ENCODE results near the gene SUPT3H. TPM values are rescaled to one million over a fixed set of nuclear protein-coding genes. Genes with fewer than 3 reads are reported as not detected.

Gene SUPT3H
- total RNA-seq, 1 experiment from 2014 or later = 1.9 TPM

DNA sequence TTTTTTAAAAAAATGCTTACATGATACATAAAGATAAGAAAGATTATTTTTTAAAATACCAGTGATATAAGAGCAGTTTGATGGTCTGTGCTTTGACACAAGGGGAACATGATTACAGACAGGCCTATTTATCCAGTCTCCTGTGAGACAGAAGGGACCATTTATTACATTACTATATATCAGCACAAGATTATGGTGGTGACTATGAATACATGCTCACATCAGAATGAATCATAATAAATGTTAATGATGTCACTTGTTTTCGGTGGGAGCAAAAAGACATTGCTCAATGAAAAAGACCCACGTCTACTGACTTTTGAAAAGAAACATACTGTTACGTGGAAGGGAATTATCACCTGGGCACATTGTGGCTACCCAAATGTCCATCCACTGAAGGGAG, 535.1 kb downstream of the SUPT3H start:
- no peak for DNase-seq (ENCODE audit: low spot score)

DNA sequence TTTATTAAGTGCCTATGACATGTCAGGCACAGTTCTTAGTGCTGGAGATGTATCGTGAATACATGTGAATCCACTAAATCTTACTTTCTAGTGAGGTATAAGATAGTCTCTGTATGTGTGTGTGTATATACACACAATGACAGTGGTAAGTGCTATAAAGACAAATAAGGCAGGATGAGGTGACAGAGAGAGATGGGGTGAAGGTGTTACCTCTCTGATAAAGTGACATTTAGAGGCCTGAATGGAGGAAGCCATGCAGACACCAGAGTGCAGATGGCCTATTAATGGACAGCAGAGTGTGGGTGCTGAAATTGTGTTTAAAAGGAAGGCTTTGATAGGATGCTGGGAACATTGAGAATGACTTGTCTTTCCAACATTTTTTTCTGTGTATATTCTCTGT, 535.9 kb downstream of the SUPT3H start:
- no peak for DNase-seq (ENCODE audit: low spot score)

DNA sequence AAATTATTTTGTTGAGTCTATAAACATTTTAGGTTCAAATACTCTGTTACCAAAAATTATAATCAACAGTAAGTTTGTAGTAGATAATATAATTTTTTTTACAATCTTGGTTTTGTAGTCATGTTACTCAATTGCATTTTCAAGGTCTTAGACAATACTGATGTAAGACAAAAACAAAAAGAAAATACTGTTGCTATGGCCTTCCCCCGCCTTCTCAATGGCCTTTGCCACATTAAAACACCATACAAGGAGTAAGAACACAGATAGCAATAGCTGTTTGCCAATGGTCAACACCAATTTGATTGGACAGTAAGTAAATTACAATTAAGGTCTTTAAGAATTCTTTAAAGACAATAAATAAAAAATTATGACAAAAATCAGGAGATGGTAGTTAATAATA, 540.0 kb downstream of the SUPT3H start:
- DNase-seq (ENCODE audit: low spot score) = no peak

DNA sequence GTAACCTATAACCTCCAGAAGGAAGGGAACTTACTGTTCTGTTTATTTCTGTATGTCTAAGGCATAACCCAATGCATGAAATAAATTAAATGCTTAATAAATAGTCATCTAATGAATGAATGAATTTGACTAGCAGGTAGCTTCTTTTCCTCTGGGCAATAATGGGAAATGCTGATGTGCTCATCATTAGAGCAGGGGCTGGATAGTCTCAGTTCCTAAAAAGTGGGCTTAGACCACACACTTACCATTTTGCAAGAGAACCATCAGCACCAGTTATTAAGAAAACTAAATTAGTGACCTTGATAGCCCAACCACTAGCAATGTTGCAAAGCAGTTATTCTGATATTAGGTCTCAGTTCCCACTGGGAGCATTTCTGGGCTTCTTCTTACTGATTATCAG, 540.5 kb downstream of the SUPT3H start:
- no peak for DNase-seq (ENCODE audit: low spot score)

DNA sequence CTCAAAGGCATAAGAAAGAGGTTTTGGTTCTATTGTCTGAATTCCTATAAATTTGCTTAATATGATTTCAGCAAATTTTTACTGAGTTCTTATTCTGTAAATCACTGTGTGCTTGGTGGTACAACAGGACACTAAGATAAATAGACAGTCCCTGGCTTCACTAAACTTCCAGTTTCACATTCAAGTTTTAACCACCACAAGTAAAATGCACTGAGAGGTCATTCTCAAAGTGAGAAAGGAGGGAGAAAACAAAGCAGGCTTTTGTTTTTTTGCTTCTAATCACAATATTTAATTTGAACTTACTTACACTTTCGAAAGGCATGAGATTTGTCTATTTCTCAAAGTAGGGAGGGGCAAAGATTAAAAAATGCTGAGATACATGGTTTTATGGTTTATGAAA, 544.5 kb downstream of the SUPT3H start:
- no peak for DNase-seq (ENCODE audit: low spot score)

DNA sequence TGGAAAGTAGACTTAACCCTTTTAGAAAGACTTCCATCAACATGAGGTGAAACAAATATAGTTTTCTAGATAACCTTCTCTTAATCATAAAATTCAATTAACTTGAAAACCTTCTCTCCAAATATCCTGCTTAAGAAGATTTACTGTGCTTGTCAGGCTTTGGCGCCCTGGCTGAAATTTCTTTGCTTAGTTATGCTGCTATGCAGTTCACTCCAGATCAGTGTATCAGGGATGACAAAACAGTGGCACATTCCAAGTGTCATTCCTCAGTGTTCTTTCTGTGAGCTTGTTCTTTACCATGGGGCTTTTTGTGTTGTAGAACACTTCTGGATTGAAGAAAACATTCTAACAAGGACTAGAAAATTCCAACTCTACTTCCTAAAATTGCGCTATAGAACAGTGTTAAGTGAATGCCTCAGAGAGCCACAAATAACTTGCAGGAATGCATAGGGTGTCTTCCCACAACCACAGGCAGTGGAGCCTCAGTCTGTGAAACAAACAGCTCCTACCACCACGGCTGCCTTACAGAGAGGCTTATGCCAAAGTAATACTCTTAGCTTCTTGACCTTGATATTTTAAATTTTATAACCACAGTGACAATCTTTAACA, 546.6 kb downstream of the SUPT3H start:
- no peak for DNase-seq (ENCODE audit: low spot score)

DNA sequence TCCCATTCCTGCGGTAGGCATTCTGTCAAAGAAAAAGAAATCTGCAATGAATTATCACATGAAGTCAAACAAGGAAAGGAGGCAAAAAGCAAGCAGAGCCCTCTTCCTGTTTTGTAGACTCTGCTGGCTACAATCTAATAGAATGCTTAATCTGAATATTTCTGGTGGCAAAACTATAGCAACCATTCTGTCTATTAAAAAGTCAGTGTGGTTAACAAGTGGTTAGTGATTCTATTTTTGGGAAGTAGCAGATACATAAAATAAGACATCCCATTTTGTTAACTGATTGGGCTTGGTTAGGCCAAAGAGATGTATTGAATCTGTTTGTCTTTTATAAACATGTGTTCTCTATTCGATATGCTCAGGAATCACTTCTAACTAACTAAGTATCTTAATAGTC, 547.9 kb downstream of the SUPT3H start:
- DNase-seq (ENCODE audit: low spot score) = no peak

DNA sequence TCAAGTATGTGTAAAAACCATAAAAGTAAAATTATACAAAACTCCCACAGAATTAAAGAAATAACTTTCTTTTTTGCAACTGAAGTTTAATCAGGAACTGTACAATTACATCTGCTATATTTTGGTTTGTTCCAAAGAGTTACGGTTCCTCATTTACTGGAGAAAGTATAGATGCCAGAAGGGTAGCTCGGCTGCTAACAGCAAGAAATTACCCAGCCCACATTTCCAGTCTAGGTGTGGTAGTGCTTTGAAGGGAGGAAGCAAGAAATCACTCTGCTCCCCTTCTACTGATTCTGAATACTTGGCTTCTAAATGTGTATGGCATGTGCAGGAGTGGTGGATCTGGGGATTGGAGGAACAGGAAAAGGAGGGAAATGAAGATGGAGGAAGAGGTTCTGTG, 549.0 kb downstream of the SUPT3H start:
- DNase-seq (ENCODE audit: low spot score) = no peak

DNA sequence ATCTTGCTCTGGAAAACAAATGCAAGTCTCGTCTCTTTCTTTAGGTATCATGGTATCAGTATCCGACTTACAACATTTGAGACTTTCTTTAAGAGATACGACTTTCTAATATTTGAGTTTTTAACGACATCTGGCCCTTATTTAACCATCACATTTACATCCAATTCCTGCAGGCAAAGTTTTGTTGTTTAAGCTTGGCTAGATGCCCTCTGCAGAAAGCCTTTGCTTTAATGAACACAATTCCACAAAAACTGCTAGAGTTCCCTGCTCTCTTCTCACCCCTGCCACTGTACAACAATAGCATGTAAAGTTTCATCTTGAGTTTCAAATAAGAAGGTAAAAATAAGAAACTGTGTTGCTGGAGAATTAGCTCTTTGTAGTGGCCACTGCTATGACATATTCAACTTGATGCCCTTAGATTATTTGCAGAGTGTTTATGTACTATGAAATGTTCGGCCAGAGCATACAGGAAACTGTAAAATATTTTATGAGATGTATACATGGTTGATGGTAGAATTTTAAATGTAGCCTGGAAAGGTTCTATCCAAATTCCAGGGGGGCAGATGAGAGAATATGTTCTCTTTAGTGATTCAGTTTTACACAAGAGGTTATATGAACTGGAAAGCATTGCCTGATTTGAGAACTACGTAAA, 551.6 kb downstream of the SUPT3H start:
- no peak for DNase-seq (ENCODE audit: low spot score)

DNA sequence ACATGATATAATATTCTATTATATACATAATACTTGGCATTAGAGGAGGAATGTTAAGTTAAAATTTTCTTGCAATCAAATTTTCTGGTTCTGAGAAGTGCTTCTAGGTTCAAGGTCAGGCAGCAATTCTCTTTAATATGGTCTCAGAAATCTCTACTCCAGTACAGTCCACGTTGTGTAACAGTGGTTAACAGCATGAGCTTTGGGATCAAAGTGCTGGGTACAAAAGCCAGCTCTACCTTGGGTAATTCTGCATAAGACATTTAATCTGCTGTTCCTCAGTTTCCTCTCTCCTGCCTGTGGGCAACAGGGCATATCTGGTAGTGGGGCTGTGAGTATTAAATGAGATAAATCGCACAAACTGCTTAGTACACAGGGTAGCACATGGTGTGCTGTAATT, 552.5 kb downstream of the SUPT3H start:
- no peak for DNase-seq (ENCODE audit: low spot score)

DNA sequence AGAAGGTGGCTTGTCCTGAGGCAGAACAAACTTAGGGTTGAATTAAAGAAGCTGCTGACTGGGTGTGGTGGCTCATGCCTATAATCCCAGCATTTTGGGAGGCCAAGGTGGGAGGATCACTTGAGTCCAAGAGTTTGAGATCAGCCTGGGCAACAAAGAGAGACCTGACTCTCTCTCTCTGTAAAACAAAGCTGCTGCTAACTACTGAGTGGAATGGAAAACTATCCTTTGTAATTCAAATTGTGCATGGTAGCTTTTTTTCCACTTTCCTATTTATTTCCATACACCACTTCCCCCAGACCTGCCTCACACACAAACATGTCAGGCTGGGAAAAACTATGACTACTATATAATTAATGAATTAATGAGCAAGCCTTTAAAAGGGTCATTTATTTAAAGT, 553.2 kb downstream of the SUPT3H start:
- DNase-seq (ENCODE audit: low spot score) = no peak

DNA sequence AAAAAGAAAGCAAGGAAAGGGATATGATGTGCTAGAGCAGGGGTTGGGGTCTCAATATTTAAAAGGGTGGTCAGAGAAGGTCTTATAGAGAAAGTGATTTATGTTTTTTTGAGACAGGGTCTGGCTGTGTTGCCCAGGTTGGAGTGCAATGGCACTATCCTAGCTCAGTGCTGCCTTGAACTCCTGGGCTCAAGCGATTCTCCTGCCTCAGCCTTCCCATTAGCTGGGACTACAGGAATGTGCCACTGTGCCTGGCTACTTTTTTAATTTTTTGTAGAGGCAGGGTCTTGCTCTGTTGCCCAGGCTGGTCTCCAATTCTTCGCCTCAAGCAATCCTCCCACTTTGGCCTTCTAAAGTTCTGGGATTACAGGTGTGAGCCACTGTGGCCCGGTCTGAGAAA, 557.0 kb downstream of the SUPT3H start:
- no peak for DNase-seq (ENCODE audit: low spot score)

DNA sequence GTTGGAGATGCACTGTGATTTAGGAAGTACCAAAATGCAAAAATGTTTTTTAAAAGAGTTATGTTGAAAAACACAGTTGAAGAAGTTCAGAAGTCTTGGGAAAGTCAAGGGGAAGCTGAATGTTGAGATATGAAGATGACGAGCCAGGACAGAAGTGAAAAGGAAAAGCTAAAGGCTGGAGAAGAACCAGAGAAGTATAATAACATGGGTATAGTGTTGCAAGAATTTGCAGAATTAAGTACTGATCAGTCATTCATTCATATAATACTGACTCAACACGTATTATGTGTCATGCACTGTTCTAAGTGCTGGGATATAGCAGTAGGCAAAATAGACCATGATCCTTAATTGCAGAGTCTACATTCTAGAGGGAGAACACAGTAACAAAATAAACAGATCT, 557.4 kb downstream of the SUPT3H start:
- no peak for DNase-seq (ENCODE audit: low spot score)

DNA sequence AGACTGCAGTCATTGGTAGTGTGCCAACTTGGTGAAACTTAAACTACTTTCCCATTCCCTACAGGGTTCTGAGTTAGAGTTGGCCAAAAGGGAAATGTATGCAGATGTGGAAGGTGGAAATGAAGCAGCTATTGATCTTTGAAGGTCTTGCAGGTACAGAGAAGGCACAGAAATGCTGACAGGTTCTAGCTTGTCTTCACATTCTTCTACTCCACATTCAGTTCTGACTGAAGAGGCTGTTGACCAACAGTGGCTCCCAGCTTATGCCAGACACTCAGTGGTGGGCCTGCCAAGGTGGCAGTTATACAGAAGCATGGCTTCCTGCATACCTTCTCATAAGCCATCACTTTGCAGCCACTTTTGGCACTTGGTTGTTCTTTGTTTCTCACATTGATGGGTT, 566.3 kb downstream of the SUPT3H start:
- no peak for DNase-seq (ENCODE audit: low spot score)

DNA sequence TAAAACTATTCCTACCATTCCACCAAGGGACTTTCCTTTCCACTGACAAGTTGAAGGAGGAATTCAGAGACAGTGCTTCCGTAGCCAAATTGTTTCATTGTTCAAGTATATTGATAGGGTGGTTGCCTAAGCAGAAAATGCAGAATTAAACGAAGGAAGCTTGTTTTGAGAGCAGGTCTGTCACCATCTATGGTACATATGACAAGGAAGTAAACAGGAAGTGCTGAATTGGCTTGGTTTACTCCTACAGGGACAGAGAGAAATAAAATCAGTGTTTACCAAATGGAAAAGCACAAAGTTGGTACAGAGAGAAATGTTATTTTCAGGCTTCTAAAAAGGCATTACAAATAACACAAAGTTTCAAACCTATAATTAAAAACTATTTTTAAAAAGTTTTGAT, 568.5 kb downstream of the SUPT3H start:
- DNase-seq (ENCODE audit: low spot score) = no peak

DNA sequence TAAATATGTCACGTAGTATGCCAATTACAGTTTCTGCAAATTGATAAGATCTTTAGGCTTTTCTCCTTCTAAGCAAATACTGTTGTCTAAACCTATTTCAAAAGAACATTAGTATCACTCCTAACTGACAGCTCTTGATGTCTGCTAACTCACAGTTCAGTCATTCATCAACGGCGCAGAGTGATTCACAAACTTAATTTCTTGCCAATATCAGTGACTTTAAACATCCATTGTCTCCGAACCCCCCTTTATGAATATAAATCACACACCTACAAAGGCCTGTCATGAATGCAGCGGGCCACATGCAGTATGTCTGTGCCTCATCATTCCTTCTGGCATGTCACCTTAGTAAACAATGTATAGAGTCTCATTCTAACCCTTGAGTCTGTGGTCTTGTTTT, 569.6 kb downstream of the SUPT3H start:
- DNase-seq (ENCODE audit: low spot score) = no peak

DNA sequence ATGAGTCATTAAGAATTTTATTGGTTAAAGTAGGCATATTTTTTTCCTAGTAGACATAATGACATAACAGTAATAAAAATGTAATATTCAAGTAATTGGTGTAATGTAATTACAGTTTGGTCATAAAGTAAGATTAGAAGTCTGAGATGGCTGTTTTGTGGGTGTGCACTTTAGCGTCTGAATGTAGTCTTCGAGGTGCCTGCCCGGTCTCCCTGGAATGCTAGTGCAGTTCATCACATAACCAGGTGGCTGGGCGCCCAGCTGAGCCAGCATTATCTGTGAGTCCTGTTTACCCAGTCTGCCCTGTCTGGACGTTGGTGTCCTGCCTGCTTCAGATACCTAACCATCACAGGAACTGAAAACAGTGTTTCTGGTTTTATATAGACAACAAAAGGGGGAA, 571.1 kb downstream of the SUPT3H start:
- no peak for DNase-seq (ENCODE audit: low spot score)

DNA sequence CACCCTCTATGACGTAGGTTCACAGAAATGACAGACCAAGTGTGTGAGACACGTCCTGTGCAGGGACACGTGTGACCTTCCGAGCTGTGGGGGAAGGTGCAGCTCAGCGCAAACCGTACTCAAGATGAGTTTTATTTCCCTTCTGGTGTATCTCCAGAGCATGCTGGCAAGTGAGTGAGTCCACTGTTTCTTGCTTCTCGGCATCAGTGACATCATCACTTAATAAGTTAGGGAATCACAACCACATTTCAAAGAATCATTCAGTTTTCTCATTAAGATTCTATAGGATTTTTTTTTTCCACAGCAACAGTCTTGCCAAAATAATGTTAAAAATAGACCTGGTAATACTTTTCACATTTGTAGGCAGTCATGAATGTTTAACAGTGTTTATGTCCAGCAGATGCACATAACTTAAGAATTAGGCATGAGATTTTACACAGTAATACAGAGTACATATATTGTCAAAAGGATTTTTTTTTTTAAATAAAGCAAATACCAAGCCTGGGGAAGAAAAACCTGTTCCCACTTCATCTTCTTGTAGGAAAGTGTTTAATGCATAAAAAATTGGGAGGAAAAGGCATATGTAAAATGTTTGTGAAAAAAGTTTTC, 572.4 kb downstream of the SUPT3H start:
- DNase-seq (ENCODE audit: low spot score) = no peak

DNA sequence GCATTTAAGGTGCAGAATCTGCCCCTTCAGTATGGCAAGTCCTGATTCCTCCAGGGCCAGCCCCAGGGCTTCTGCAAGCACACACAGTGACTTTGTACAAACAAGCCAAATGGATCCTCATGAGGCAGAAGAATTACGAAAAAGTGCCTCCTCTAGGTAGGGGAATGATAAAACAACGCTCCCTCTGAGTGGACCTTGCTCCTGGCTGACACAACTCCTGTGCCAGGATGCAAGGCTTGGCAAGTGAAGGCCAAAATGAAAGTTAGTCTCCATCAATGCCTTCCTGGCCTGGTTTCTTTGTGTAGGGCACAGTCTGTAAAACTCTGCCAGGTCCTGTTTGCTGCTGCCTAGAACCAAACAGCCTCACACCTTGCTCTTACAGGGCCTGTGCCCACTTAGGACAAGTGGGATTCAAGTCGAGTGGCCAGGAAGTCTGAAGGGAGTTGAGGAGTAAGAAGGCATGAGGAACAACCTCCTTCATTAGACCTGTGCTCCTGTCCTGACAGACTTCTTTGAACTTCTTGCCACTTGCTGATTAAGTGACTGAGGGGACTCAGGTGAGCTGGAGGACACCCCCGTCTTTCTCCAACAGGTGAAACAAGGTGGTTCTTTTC, 573.1 kb downstream of the SUPT3H start:
- DNase-seq (ENCODE audit: low spot score) = no peak

DNA sequence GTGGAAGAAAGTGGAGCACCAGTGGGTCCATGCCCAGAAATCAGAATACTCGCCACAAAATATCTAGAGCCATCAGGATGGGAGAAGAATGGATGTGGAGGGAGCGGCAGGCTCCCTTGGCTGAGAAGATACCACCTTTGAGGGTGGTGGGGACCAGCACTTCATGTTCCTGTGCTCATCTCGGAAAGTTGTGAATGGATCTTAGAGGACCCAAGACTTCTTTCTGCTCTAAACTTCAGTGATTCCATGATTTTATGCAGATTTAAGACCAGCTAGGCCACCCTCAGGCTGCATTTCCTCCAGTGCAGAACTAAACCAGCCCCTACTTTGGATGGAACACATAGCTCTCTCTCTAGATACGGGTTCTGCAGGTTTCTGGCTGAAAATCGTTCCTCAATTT, 573.7 kb downstream of the SUPT3H start:
- no peak for DNase-seq (ENCODE audit: low spot score)

DNA sequence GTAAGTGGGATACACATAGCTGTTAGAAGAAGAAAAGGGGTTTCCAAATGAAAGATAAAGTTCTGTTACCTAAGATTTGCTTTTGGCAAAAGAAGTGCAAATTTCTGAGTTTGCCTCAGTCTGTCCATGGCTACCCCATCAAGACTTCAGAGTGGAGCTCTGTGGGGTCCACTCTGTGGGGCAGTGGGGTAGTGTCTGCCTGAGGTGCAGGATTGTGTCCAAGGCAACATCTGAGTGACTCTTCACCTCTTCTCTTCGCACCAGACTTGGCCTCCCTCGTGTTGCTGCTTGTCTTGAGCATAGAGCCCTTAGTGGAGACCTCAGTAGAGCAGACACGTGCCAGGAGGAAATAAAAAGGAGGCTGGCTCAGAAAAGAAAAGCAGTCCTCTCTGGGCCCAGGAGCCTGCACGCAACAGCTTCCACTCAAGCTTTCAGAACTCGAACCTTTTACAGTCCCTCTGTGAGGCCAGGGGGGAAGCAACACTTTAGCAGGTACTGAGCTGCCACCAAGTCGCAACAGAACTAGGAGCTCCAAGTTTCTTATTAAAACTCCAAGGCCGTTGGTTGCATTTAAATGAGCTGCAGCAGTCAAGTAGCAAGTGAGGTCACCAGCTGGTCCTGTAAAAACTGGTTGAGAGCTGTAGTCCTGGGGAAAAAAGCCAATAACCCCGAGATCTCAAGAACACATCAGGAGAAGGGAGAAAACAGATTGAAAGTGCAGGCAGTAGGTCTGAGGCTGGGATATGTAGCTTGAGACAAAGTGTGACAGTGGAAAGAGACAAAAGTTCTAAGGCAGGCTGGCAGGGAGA, 576.7 kb downstream of the SUPT3H start:
- no peak for DNase-seq (ENCODE audit: low spot score)

DNA sequence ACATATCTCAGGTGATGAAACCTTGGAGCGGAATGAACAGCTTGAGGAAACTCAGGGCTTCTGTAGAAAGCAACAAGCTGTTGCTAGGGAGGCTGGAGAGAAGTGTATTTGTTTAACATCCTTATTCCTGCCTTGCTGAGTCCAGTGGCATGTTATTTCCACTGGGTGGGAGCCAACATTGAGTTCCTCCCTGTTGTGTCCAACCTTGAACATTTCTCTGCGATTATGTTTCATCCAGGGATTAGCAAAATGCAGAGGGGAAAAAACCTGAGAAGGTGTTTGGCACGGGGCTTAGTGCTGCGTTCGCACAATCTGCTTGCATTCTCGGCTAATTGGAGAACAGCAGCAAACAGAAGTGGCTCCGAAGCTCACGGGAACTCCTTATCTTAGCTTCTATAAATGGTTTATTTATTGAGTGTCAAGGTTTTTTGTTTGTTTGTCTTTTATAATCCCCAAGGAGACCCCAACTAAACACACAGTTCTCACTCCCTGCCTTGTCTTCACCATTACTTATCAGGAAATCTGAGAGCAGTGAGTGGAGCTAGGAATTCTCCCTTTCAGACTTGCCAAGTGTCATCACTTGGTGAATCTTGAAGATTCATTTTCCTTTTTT, 577.5 kb downstream of the SUPT3H start:
- peak; percentile 63 for DNase-seq (ENCODE audit: low spot score)

Measured in HT-29 (cell line).